UCSD-AML1 (cell line): ENCODE data around the gene ELAVL3.
"Not testable (repeated sequence)": the region's sequence is repeated elsewhere in the genome, so short reads cannot be mapped to it uniquely, and the experiment has no call there.

ENCODE experiments used
- DNase-seq: peaks from one replicate; lab custom pipeline; 2025; ENCODE audit not compliant: unreplicated experiment; lab: John Stamatoyannopoulos, UW

ELAVL3 gene

DNA sequence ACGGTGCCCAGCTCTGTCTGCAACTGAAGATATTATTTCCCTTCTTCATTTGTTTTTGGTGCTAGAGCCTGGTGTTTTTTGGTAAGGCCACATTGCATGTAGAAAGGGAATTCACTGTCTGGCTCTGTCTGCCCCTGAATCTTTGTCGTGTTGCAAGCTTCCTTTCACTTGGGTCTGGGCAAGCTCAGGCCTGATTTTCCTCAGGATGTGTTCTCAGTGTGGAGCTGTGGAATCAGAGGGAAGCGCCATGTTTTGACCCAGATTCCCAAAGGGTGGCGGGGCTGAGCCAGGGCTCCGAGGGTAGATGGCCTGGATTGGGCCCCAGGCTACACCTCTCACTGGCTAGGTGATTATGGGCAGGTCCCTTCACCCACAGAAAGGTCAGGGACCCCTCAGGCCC is 36.8 kb downstream of the ELAVL3 start:
- DNase-seq: no peak

DNA sequence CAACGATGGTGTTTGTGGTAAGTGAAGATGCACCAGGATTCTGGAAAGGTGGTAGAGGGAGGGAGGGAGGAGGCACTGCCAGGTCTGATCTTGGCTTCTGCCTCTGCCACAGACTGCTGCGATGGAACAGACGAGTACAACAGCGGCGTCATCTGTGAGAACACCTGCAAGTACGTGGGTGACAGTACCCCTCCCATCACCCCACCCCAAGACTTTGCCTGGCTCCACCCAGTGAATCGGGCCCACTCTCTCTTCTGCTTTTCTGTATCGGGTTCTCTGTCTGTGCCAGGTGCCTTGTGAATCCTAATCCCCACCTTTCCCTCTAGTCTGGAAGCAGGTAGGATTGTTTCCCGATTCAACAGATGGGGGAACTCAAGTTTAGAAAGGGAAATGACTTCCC is 42.9 kb downstream of the ELAVL3 start:
- no peak for DNase-seq

DNA sequence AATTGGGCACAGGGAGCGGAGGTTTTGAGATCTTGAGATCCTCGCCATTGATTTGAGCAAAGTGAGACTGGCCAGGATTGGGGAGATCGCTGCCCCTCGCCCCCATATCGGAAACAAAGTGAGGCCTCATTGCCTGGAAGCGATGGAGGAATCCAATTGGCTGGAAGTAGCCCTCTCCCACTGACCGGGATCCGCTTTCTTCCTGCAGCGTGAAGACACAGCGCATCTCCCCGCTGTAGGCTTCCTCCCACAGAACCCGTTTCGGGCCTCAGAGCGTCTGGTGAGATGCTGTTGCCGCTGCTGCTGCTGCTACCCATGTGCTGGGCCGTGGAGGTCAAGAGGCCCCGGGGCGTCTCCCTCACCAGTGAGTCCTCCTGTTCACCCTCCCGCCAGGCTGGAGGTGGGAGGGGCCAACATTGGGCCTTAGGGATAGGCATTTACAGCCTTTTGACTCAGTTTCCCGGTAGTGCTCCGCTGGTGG is 45.0 kb downstream of the ELAVL3 start:
- DNase-seq: peak; percentile 52

DNA sequence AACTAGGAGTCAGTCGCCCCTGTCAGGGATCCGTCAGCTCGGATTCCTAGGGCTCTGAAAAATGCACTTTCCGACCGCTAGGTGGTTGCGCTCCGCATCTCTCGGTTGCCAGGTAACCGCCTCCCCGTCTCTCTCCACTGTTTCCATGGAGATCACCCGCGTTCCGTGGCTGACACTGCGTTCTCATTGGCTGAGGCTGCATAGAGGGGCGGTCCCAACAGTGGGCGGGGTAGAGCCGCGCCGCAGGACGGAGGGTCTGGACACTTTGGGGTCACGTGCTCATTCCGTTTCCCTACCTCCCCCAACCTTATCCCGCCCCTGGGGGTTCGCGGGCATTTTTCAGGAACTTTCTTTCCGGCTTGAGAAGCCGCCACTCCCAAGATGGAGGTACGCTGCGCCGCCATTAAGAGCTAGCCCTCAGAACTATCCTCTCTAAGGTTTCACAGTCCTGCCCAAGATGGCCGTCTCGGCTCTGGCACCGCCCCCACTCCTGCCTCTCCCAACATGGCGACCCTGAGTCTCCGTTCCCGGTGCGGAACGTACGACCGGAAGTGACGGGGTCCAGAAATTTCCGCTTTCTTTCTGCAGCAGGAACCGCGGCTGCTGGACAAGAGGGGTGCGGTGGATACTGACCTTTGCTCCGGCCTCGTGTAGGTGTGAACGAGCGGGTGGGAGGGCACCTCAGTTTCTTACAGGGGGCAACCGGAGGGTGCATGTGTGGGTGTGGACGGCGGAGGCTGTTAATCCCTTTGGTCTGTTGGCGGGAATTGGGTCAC is 45.6 kb downstream of the ELAVL3 start, which contains the start of the genes ODAD3 and PRKCSH:
Gene ODAD3, minus strand, starts transcription at position 65 of the 776 bp plus-strand sequence. CDS start 105 bp downstream, outside the sequence.
Gene PRKCSH, plus strand, starts transcription at position 579 of the 776 bp plus-strand sequence. CDS start 483 bp downstream, outside the sequence.
- DNase-seq: peak; percentile 99

DNA sequence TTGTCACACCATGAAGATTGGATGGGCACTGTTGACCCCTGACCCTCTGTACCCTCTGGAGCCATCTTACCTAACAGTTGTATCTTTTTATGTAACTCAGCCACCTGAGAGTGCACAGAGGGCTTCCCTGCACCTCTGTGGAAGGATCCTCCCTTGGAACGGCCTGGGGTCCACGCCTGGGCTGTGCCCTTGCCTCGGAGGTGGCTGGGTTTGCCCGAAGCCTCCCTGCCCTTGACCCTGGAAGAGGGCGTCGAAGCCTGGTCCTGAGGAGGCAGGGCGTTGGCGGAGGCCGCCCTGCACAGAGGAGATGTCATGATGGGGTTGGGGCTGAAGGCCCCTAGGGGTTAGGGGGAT is 46.2 kb downstream of the ELAVL3 start:
- no peak for DNase-seq

DNA sequence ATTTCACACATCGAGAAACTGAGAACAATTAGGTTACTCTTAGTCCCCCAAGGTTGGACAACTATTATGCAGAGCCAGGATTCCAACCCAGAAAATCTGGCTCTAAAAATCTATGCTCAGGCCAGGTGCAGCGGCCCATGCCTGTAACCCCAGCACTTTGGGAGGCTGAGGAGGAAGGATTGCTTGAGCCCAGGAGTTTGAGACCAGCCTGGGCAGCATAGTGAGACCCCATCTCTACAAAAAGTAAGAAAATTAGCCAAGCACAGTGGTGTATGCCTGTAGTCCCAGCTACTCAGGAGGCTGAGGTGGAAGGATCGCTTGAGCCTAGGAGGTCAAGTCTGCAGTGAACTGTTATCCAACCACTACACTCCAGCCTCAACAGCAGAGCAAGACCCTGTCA is 47.3 kb downstream of the ELAVL3 start:
- not testable (repeated sequence) for DNase-seq

DNA sequence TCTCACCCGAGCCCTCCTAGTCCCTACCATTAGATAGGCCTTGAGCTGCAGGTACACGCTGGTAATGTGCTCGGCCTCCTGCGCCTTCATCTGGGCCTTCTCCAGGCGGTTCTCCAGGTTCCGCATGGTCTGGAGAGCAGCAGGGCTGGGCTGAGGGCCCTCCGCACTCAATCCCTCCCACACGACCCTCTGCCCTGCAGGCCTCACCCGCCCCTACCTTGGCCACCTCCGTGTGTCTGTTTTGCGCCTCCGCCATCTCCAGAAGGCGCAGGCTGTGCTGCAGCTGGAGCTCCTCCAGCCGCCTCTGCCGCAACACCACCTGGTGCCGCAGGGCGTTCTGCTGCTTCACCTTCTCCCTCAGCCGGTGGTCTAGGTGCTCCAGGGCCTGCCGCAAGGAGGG is 54.2 kb downstream of the ELAVL3 start:
- DNase-seq: no peak

DNA sequence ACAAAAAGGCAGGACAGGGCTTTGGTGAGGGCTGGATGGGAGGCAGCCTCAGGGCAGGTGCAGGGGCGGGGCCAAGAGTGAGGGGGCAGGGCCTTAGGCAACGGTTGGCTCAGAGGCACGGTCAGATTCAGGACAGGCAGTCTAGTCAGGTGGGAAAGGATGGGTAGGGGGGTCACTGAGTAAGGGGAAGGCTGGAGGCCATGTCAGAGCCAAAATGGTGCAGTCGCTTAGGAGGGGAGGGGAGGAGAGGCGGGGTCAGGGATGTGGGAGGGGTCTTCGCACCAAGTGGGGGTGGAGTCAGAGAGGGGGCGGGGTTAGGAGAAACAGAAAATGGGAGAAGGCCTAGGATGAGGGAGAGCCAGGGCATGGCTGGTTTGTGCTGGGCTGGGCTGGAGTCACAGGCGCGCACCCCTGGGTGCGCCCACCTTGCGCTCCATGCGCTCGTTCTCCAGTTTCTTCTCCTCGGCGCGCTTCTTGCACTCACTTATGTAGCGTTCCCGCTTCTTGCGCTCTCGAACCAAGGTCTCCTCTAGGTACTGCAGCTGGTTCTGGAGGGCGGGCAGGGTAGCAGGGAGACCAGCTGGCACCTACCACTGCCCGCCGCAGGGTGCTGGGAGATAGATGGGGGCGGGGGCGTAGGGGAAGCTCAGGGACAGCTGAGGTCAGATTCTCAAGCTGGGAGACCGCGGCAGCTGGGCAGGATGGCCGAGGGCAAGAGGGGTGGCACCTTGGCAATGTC is 55.0 kb downstream of the ELAVL3 start:
- DNase-seq: no peak

DNA sequence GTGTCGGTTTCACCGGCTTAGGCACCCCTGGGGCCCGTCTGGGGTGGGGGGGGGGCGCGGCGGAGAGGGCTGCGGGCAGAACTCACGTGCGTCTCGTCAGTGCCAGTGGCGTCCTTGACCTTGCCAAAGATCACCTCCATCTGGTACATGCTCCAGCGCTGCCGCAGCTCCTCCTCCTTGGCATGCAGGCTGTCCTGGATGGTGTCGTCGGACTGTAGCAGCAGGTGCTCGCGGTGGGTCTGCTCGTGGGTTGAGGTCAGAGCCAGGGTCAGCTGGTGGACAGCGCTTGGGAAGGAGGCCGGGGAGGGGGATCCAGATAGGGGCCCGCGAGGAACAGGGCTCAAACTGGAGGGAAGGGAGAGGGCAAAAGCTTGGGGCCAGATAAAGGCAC is 57.1 kb downstream of the ELAVL3 start:
- no peak for DNase-seq

DNA sequence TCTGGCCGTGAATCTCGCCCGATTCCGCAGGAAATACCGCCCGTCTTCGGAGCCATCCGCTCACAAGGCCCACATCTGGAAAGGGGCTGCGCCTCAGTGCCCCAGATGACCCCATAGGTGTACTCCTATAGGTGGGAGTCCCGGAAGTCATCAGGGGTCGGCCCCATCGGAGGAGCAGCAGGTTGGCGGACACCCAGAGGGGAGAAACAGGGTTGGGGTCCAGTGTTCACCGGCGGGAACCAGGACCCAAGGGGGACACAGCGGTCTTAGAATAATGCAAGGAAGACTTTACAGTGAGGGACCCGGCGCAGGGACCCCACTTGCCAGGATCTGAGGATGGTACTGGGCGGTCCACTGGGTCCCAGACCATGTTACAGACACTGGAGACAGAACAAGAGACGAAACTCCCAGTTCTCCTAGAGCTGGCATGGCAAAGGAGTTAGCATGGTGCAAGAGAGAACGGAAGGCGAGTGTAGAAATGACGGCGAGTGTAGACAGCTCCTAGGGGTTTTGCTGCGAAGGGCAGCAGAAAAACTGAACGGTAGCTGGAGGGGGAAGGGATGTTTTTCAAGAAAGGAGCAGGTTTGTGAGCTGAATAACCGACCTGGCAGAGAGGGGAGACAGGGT is 57.6 kb downstream of the ELAVL3 start:
- no peak for DNase-seq

DNA sequence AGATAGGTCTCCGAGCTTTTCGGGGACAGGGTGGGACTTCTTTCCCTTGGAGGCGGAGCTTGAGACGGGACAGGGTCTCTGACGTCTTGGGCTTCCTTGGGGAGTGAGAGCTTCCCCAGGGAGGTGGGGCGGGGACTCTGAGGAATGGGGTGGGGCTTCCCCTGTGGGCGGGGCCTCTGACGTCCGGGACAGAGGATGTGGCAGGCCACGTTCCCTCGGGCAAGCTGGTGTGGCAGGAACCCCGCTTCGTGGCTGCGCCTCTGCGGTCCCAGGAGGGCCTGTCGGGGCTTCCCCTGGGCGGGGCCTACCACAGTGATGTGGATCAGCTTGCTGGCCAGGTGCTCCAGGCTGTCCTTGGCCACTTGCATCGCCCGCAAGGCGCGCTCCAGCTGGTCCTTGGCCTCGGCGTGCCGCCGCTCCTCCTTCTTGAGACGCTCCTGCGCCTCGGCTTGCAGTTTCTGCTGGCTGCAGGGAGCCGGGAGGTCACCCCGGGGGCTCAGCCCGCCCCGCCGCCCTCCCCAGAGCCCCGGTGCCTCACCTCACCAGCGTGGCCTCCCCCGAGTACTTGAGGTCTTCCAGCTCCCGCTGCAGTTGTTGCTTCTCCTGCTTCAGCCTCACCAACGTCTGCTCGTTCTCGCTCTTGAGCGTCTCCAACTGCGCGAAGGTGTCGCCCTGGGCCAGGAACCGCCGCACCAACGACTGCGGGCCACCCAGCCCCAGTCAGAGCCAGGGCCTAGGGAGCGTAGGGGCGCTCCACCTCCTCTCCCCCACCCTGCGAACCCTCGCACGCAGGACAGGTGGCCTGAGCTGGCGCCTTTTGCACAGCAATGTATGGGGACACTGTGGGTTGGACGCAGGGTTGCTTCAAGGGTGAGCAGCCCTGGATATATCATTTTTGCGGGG is 58.4 kb downstream of the ELAVL3 start:
- peak; percentile 63 for DNase-seq

DNA sequence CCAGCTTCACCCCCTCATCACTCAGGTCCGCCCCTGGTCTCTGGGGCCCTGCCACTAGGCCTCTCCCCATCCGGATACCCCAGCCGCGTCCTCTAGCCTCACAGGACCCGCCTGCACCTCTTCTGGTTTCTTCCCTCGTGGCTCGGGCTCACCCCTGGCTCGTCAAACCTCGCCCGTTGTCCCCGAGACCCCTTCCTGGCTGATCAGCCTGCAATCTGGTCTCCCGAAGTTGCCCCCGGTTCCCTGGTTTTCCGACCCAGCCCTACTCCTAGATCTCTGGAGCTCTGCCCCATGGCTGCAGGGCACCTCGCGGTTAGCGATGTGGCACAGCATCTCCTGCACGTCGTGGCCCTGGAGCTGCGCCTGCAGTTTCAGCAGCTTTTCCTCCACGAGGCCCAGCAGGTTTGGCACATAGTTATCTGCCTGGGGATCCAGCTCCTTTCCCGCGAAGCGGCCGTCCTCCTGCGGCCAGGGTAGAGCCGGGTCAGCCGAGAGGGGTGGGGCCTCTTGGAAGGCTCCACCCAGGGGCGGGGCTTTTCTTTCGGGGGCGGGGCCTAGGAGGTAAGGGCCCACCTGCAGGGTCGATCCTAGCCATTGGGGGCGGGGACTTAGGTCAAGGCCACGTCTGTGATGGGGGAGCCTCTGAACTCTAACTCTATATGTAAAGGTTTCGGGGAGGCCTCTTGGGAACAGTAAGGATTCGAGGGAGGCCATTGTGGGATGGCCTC is 59.3 kb downstream of the ELAVL3 start:
- DNase-seq: no peak

DNA sequence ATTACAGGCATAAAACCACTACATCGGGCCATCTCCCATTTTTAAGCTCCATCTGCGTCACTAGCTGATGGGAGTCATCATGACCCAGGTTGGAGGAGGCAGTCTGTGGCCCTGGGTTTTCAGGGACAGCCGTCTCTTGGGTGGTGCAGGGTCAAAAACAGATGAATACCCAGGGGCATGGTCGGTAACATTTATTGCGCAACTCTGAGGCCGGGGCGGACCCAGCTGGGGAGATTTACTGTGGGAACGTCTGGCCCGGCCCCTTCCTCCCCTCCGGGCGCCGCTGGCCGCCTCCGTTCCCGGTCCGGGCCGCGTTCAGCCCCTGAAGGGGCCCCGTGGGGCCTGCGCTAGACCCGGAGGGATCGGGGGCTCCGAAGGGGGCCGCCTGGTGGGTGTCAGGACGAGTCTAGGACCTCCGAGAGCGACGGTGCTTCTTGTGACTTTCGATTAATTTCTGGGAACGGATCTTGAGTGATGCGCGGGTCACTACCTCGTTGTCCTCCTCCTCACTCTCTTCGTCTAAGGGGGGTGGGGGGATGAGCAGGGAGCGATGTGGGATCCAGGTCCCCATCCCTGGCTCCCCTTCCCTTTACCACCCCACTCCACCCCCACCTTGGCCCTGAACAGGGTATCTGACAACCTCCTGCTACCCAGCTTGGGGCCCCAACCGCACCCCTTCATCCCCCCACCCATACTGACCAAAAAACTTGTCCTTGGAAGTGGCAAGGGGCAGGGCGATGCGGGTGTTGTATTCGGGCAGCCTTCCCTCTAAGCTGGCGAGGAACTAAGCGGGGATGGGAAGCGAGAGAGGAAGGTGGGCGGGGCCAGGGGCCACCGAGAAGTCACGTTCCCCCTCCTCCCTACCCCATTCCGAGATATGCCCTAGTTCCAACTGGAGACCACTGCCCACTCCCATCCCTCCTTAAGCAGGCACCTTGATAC is 60.1 kb downstream of the ELAVL3 start:
- no peak for DNase-seq

DNA sequence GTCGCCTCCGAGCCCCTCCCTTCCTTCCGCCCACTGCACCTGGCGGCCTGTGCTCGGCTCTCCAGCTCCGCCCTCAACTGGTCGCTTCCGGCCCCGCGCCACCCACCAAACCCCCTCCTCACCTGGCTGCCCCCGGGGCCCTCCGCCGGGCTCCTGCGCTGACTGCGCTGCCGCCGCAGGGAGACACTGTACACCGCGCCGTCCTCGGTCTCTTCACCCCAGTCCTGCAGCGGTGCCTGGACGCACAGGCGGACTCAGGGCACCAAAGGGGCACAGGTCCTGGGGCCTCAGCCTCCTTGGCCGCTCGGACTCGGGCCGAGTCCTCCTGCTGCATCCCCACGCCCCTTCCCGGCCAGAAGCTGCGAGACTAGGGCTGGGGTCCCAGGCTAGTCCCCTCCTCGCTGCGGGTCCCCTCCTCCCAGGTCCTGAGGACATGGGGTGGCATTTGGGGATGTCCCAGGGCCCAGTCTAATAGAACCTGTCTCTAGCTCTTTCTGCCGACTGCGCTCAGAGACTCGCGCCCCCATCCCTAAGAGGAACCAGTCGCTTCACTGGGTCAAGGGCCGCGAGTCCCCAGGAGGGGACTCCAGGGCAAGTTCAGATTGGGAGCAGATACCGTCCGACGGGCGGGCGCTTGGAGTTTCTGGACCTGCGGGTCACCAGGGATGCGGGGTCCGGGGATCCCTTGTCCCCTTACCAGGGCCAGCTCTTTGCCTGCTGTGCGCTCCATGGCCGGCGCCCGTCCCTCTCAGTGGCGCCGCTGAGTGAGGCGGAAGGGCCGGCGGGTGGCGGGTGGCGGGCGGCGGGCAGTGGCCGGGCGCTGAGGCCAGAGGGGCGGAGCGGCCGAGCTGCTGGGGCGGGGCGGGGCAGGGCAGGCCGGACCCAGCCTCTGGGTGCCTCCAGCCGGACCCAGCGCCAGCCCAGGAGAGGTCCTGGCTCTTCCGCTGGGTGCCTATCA is 62.0 kb downstream of the ELAVL3 start, which contains the start of gene RGL3:
Gene RGL3, minus strand, starts transcription at position 766 of the 958 bp plus-strand sequence. Its CDS starts 36 bp downstream, at position 730.
- DNase-seq: no peak

DNA sequence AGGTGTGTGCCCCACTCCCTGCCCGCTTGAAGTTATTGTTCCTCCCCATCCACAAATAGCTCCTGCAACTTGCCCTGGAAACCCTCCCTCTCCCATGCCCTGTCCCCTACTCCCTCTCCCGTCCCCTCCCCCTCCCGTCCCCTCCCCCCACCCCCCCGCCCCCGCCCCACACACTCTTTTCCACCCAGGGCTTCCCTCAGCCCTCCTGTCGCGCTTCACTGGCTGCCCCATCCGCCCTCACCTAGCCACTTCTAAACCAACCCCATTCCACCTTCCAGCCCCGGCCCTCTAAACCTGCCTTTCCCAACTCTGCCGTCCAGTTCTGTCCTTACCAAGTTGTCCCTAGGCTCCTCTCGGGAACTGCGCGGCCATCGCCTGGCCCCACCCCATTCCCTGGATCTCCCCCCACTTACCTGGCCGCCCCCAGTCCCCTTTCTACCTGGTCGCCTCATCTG is 62.7 kb downstream of the ELAVL3 start:
- no peak for DNase-seq

DNA sequence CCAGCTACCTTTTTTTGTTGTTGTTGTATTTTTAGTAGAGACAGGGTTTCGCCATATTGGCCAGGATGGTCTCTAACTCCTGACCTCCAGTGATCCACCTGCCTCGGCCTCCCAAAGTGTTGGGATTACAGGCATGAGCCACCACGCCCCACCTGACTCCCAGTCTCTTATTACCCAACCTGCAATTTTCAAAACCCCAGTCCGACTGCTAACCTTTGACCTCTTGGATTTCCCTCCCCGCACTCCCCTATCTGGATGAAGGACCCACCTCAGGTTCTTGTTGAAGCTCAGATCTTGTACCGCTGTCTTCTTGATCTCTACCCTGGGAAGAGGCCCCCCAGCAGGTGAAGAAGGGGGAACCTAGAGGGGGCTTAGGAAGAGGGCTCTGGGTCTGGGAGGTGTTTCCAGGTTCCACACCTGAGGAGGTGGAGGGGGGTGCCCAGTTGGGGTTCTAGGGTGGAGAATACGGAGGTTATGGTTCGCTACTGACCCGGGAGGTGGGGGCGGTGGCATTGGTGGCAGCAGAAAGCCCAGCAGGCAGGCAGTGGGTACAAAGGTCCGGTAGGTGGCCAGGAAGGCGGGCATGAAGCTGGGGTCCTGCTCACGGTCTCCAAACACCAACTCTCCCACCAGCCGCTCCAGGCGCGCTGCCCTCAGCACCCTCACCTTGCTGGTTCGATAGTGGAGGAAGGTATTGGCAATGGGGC is 64.3 kb downstream of the ELAVL3 start:
- DNase-seq: no peak

DNA sequence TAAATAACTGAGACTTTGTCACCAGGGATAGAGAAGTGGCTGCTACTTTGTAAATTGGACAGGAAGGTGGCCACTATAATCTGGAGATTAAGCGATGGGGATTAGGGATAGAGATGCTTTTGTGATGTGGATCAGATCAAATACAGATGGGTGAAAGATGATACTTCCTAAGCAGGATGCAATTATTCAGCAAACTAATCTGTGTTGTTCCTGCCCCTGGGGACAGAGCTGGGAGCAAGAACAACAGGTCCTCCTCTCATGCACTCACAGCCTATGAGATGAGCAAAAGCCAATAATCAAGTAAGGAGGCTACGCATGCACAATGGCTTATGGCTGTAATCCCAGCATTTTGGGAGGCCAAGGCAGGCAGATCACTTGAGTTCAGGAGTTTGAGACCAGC is 66.3 kb downstream of the ELAVL3 start:
- DNase-seq: no peak
